ENCODE results near the gene ETS1. TPM values are rescaled to one million over a fixed set of nuclear protein-coding genes. Genes with fewer than 3 reads are reported as not detected.

Gene ETS1, protein sequence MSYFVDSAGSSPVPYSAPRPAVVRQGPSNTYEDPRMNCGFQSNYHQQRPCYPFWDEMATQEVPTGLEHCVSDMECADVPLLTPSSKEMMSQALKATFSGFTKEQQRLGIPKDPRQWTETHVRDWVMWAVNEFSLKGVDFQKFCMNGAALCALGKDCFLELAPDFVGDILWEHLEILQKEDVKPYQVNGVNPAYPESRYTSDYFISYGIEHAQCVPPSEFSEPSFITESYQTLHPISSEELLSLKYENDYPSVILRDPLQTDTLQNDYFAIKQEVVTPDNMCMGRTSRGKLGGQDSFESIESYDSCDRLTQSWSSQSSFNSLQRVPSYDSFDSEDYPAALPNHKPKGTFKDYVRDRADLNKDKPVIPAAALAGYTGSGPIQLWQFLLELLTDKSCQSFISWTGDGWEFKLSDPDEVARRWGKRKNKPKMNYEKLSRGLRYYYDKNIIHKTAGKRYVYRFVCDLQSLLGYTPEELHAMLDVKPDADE
- 29.0 and 29.9 TPM in 2 replicates for total RNA-seq (2021)
- long read RNA-seq, full-length matches to known transcripts = 13 of 36 reads
- long read RNA-seq, partial matches to known transcripts = 2 of 36 reads
- long read RNA-seq, other reads (novel, unspliced or antisense) = 21 of 36 reads

DNA sequence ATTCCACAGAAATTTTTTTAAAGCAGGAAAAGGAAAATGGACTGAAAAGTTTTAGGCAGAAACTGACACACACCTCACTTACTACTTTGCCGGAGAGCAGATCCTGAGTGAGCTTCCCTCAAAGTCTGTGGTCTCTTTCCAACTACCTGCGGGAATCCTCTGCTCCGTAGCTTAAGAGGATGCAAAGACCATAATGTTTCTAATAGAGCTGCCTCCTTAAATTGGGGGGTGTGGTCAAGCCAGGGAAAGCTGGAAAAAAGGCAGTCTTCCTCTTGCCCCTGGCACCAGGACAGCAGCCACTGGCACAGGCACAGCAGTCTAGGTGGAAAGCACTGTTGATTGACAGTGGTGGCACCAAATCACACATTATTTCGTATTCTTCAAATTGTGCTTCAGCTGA is at the start of gene ETS1:
Gene ETS1, minus strand, starts transcription at position 144 of the 400 bp plus-strand sequence. CDS start 14,428 bp downstream, outside the sequence.
- no peak within 1 kb of the TSS for H3K23ac ChIP-seq (ENCODE audit: insufficient read length, low read depth, low read length)
- no peak within 1 kb of the TSS for H2BK15ac ChIP-seq (ENCODE audit: low read depth, low read length)
- peak within 1 kb of the TSS; percentile 16 for H3K9ac ChIP-seq (ENCODE audit: extremely low read depth, insufficient read length, low read length)
- no peak within 1 kb of the TSS for H3K27ac ChIP-seq (ENCODE audit: insufficient read length, low read depth, low read length)
- no peak within 1 kb of the TSS for H4K8ac ChIP-seq (replicated peaks; ENCODE audit: insufficient read length, low read depth, low read length)
- no peak within 1 kb of the TSS for H2AFZ ChIP-seq (ENCODE audit: low read length)
- H3K4me2 ChIP-seq (ENCODE audit: insufficient read depth, insufficient read length, low read length) = peak within 1 kb of the TSS; percentile 80
- H3K18ac ChIP-seq (ENCODE audit: insufficient read length, low read depth, low read length) = no peak within 1 kb of the TSS
- Mint-ChIP-seq H3K36me3 (ENCODE audit: insufficient read depth in 1 of 3, low read depth in 3 of 3) (peaks cover 0 to 5% (median 2%) of the 10 kb centered on the region in 3 experiments; a peak in 5 of 7 replicates), H3K4me1 (peaks cover 62 to 66% of the 10 kb centered on the region in 2 experiments), H3K4me3 (peak within 1 kb of the TSS; percentile 79 to 91), H3K9me3 (peaks cover 0 to 4% of the 10 kb centered on the region in 2 experiments; a peak in 2 of 5 replicates), H3K27me3 (ENCODE audit: low read depth) (peaks cover 7% of the 10 kb centered on the region), H3K27ac (peak within 1 kb of the TSS in 2 of 3 experiments; percentile 33 to 85; a peak in 3 of 7 replicates)
- no peak within 1 kb of the TSS for H4K5ac ChIP-seq (ENCODE audit: insufficient read length, low read depth, low read length)
- H3K14ac ChIP-seq (ENCODE audit: insufficient read depth, low read length) = no peak within 1 kb of the TSS
- TF ChIP-seq, protein P1, sequence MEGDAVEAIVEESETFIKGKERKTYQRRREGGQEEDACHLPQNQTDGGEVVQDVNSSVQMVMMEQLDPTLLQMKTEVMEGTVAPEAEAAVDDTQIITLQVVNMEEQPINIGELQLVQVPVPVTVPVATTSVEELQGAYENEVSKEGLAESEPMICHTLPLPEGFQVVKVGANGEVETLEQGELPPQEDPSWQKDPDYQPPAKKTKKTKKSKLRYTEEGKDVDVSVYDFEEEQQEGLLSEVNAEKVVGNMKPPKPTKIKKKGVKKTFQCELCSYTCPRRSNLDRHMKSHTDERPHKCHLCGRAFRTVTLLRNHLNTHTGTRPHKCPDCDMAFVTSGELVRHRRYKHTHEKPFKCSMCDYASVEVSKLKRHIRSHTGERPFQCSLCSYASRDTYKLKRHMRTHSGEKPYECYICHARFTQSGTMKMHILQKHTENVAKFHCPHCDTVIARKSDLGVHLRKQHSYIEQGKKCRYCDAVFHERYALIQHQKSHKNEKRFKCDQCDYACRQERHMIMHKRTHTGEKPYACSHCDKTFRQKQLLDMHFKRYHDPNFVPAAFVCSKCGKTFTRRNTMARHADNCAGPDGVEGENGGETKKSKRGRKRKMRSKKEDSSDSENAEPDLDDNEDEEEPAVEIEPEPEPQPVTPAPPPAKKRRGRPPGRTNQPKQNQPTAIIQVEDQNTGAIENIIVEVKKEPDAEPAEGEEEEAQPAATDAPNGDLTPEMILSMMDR (conservative IDR thresholded peaks at IDR 0.05) = no peak
- no peaks in the 10 kb centered on the region for H3K79me1 ChIP-seq (ENCODE audit: insufficient read depth, low read depth, low read length, poor library complexity, severe bottlenecking)
- no peak within 1 kb of the TSS for H4K91ac ChIP-seq (ENCODE audit: insufficient read length, low read depth, low read length)
- H3K79me2 ChIP-seq (ENCODE audit: insufficient read depth, low read length) = peaks cover 2% of the 10 kb centered on the region; the same call in 1 of the 2 replicates
- peak; percentile 59 for DNase-seq
- no peaks in the 10 kb centered on the region for H4K20me1 ChIP-seq (ENCODE audit: control insufficient read depth, insufficient read depth, insufficient read length)
- H3K23me2 ChIP-seq (ENCODE audit: insufficient read length, low read depth, low read length, poor library complexity, severe bottlenecking) = peaks cover 9% of the 10 kb centered on the region
- no CpG with 5 or more reads among the region's 4 CpGs for WGBS (ENCODE audit: extremely low coverage, insufficient read length, low lambda C conversion rate)
- no peak within 1 kb of the TSS for H3K56ac ChIP-seq (ENCODE audit: insufficient read length, low read depth, low read length)
- H3K4me1 ChIP-seq (ENCODE audit: insufficient read depth, low read length) = peaks cover 13% of the 10 kb centered on the region; the same call in 1 of the 2 replicates
- no peak within 1 kb of the TSS for H3K4ac ChIP-seq (ENCODE audit: low read depth, low read length)
- no peak within 1 kb of the TSS for H2BK120ac ChIP-seq (ENCODE audit: low read depth, low read length, poor library complexity, severe bottlenecking)
- no peak within 1 kb of the TSS for H3T11ph ChIP-seq (ENCODE audit: low read length)
- H2BK20ac ChIP-seq (ENCODE audit: low read depth, low read length, poor library complexity, severe bottlenecking) = no peak within 1 kb of the TSS
- H3K27me3 ChIP-seq (ENCODE audit: insufficient read depth, low read length) = no peaks in the 10 kb centered on the region
- no peak within 1 kb of the TSS for H2BK12ac ChIP-seq (ENCODE audit: insufficient read length, low read depth, low read length)
- H2BK5ac ChIP-seq (ENCODE audit: insufficient read length, low read length) = no peak within 1 kb of the TSS
- no peak within 1 kb of the TSS for H2AK5ac ChIP-seq (ENCODE audit: insufficient read length, low read length)
- no peaks in the 10 kb centered on the region for H3K9me3 ChIP-seq (ENCODE audit: control insufficient read depth, low read depth, low read length)

All from H9 (cell line).